ENCODE results near the gene LDLRAD4. TPM values are rescaled to one million over a fixed set of nuclear protein-coding genes. Genes with fewer than 3 reads are reported as not detected.
"Not testable (repeated sequence)": the region's sequence is repeated elsewhere in the genome, so short reads cannot be mapped to it uniquely, and the experiment has no call there.

Gene LDLRAD4
- total RNA-seq, 1 donor = 50.9 TPM

DNA sequence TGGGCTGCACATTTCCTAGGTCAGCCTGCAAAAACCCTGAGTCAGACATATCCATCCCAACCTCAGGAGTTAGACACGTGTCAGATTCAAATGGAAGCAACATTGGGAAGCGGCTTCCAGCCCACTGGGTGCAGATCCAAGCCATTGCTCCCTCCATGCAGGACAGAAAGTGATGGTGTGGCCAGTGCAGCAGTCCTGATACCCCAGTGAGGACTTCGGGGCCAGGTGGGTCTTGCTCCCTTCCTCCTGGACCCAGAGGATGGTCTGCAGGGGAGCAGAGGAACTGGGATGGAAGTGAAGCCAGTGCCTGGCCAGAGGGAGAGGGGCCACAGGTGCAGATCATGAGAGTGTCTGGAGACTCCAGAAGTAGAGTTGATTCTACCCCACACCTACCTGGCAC is 255.8 kb downstream of the LDLRAD4 start:
- Histone ChIP-seq H3K9me3 (ENCODE audit: low read depth, low read length) (no peaks in the 10 kb centered on the region), H3K27me3 (ENCODE audit: insufficient read depth, low read length) (no peaks in the 10 kb centered on the region), H3K4me1 (ENCODE audit: insufficient read depth, low read length) (peaks cover 28% of the 10 kb centered on the region), H3K4me3 (ENCODE audit: low read length) (no peak overlapping the region)

DNA sequence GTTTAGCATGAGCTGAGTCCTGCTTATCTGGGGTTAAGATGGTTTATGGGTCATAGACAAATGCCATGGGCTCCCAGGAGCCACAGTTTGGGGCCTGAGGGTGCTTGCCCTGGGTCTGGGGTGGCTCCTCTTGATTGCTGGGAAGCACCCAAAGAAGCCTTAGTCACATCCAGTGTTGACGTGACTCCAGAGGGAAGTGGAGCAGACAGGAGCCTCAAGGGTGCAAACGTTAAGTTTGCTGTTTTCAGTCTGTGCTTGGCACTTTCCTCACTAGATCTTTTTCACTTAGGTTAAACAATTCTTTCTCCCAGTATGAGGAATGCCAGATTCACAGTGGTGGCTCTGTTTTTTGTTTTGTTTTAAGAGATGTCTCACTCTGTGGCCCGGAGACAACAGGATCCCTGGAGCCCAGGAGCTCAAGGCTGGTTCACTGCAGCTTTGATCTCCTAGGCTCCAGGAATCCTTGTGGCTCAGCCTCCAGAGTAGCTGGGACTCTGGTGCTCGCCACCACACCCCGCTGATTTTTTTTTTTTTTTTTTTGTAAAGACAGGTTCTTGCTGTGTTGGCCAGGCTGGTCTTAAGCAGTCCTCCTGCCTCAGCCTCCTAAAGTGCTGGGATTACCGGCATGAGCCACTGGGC is 256.5 kb downstream of the LDLRAD4 start:
- H3K9me3 ChIP-seq (ENCODE audit: low read depth, low read length) = no peaks in the 10 kb centered on the region

DNA sequence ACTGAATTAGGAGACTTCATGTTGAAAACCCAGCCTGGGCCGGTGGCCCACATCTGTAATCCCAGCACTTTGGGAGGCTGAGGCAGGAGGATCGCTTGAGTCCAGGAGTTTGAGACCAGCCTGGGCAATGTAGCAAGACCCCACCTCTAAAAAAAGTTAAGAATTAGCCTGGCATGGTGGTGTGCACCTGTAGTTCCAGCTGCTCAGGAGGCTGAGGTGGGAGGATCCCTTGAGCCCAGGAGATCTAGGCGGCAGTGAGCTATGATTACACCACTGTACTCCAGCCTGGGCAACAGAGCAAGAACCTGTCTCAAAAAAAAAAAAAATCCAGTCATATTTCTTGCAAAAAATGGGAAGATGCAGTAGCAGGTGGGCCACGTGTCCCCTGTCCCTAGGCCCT is 257.8 kb downstream of the LDLRAD4 start:
- H3K4me3 ChIP-seq (ENCODE audit: low read length); H3K9me3 ChIP-seq (ENCODE audit: low read depth, low read length); H3K27me3 ChIP-seq (ENCODE audit: insufficient read depth, low read length): not testable (repeated sequence)
- peaks cover 11% of the 10 kb centered on the region for H3K4me1 ChIP-seq (ENCODE audit: insufficient read depth, low read length)

More for the DNA sequence above, 256.5 kb downstream of the LDLRAD4 start:
- Histone ChIP-seq H3K27me3 (ENCODE audit: insufficient read depth, low read length) (no peaks in the 10 kb centered on the region), H3K4me3 (ENCODE audit: low read length) (no peak overlapping the region), H3K4me1 (ENCODE audit: insufficient read depth, low read length) (peaks cover 23% of the 10 kb centered on the region)

DNA sequence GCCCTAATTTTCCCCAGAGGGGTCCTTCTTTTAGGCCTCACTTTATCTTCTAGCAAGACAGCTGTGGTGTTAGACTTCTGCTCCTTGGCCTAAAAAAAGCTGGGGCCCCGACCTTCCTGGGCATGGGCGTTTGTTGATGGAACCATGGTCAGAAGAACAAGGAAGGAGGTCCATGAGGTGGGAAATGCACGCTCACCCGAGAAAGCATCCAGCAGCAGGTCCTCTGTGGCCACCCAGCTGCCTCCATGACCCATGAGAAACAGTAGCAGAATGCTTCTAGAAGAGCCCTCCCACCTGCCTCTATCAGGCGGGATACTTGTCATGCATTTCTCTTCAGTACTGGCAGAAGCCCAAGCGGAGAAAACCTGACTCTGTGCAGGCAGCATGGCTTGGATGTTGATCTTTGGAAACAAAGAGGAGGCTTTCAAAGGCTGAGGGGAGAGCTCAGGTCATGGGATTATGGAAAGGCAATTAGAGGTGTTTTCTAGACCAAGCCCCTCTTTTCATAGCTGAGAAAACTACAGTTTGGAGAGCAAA is 258.7 kb downstream of the LDLRAD4 start:
- H3K4me1 ChIP-seq (ENCODE audit: insufficient read depth, low read length) = peaks cover 9% of the 10 kb centered on the region
- H3K27me3 ChIP-seq (ENCODE audit: insufficient read depth, low read length) = no peaks in the 10 kb centered on the region
- no peaks in the 10 kb centered on the region for H3K9me3 ChIP-seq (ENCODE audit: low read depth, low read length)
- H3K4me3 ChIP-seq (ENCODE audit: low read length) = no peak overlapping the region

DNA sequence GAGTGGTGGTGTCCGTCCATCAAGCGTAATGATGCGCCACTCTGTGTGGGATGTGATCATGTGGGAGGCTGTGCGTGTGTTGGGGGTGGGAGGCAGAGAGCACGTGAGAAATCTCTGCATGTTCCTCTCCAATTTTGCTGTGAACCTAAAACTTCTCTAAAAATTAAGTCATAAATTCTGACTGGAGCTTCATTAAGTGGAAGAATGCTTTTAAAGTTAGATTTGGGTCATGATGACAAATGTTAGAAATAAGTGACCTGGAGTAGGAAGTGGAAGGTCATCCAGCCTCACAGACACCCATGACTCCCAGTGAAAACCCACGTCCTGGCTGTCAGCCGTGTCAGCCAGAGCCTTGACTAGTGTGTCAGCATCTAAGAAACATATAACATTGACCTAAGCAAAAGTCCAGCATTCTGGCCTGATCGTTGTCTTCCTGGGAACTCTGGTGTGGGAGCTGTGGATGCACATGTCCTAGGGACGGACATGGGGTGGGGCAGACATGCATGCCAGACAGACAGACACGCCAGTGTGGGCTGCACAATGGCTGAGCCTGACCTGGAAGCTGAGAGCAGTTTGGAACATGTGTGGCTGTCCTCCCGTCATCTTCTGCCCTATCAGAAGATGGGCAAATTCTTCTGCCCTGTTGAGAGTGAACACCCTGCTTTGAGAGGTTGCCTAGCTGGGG is 262.2 kb downstream of the LDLRAD4 start:
- Histone ChIP-seq H3K4me3 (ENCODE audit: low read length) (no peak overlapping the region), H3K9me3 (ENCODE audit: low read depth, low read length) (no peaks in the 10 kb centered on the region), H3K27me3 (ENCODE audit: insufficient read depth, low read length) (no peaks in the 10 kb centered on the region), H3K4me1 (ENCODE audit: insufficient read depth, low read length) (peaks cover 8% of the 10 kb centered on the region)

DNA sequence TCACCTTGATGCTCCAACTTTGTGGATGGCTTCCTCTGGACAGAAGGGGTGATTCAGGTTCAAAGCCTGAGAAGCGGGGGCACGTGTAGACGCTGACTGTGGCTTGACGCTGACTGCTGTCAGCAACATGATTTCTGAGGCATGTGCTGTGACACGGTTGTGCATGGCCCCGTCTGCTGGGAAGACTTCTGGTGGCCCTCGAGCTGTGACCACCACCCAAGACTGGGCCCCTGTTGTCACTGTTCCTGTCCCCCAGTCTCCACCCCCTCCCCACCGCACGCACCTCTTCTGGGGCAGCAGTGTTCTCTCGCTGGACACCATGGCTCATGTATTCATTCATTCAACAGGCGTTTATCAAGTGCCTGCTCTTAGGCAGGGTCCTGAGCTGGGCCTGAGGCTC is 262.8 kb downstream of the LDLRAD4 start:
- H3K27me3 ChIP-seq (ENCODE audit: insufficient read depth, low read length) = no peaks in the 10 kb centered on the region
- H3K4me3 ChIP-seq (ENCODE audit: low read length) = no peak overlapping the region
- peaks cover 8% of the 10 kb centered on the region for H3K4me1 ChIP-seq (ENCODE audit: insufficient read depth, low read length)
- no peaks in the 10 kb centered on the region for H3K9me3 ChIP-seq (ENCODE audit: low read depth, low read length)

DNA sequence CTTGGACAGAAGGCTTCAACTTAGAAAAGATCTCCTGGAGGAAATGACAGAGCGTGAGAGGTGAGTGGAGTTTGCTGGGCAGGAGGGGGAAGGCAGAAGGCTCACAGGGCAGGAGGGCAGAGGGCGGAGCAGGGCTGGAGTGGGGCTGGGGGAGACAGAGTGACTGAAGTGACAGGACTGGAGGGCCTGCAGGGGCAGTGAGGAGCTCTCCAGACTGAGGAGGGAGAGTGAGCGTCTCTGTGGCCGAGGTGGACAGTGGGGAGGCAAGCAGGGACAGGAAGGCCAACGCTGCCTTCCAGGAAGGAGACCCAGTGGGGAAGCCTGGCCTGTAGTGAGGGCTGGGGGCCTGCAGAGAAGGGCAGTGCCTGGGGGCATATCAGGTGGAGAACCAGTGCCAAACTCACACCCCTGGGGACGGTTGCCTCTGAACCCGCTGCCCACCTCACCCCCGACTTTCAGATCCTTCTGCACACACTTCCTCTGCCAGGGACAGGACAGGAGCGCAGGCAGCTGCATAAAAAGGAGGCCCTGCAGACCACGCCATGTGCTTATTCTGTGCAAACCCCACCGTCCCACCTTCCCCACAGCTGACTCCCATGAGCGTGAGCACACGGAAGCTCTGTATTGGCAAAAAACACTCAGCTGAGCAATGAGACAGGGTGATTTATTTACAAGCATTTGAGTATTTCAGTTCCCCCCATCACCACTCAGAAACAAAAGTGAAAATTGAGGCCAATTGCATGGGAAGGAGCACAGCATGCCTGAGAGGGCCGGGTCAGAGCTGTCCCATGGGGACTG is 263.5 kb downstream of the LDLRAD4 start:
- H3K4me1 ChIP-seq (ENCODE audit: insufficient read depth, low read length) = peaks cover 8% of the 10 kb centered on the region
- H3K9me3 ChIP-seq (ENCODE audit: low read depth, low read length) = no peaks in the 10 kb centered on the region
- H3K4me3 ChIP-seq (ENCODE audit: low read length) = no peak overlapping the region
- no peaks in the 10 kb centered on the region for H3K27me3 ChIP-seq (ENCODE audit: insufficient read depth, low read length)

DNA sequence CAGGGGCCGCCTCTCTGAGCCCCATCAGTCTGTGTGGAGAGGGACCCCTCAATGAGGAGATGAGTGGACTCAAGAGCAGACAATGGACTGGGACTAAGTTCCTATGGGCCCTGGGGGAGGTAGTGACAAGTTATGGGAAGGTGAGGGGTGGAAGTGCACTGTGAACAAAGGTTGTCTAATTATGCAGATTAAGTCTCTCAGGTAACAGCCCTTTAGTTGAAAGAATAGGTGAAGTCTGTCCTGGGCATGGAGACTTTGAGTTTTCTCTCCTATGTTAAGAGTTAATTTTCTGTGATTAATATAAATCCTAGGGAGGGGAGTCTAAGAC is 264.0 kb downstream of the LDLRAD4 start:
- no peaks in the 10 kb centered on the region for H3K9me3 ChIP-seq (ENCODE audit: low read depth, low read length)
- H3K27me3 ChIP-seq (ENCODE audit: insufficient read depth, low read length) = no peaks in the 10 kb centered on the region
- no peak overlapping the region for H3K4me3 ChIP-seq (ENCODE audit: low read length)
- H3K4me1 ChIP-seq (ENCODE audit: insufficient read depth, low read length) = peaks cover 8% of the 10 kb centered on the region

DNA sequence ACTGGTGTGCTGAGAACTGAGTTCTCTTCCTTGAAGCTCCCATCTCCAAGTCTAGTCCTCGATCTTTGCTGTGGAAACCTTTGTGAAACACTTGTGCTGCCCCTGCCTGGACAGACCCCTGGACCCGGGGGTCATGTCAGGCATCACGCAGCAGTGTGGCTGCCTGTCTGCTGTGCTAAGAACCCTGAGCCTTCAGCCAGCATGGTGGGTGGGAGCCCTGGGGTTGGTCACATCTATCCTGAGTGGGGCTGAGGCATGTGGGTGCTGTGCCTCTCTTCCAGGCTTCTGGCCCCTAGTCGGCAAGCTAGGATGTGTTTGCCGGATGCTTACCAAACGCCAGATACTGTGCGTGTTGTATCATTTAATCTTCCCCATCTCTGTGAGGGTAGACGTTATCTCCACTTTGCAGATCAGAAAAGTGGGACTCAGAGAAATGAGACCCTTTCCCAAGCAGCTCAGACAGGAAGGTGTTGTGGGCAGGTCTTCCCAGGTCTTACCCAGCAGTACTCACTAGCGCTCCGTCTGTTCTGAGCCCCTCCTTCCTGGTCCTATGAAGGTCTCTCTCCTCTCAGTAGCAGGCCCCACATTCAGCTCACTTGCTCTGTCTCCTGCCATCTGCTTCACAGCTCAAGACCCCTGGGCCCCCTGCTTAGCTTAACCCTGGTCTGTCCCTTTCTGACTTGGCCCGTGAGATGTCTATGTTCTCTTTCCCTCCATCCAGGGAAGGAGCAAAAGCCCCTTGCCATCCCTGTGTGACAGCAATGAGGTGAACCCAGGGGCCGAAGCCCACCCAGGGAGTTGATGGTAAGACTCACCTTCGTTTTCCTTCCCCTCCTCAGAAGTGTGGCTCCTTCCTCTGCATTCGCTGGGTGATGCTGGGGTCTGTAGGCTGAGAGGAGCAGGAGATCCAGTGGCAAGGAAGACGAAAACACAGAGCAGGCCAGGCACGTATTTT is 265.0 kb downstream of the LDLRAD4 start:
- Histone ChIP-seq H3K4me1 (ENCODE audit: insufficient read depth, low read length) (peaks cover 8% of the 10 kb centered on the region), H3K9me3 (ENCODE audit: low read depth, low read length) (no peaks in the 10 kb centered on the region), H3K4me3 (ENCODE audit: low read length) (no peak overlapping the region)

DNA sequence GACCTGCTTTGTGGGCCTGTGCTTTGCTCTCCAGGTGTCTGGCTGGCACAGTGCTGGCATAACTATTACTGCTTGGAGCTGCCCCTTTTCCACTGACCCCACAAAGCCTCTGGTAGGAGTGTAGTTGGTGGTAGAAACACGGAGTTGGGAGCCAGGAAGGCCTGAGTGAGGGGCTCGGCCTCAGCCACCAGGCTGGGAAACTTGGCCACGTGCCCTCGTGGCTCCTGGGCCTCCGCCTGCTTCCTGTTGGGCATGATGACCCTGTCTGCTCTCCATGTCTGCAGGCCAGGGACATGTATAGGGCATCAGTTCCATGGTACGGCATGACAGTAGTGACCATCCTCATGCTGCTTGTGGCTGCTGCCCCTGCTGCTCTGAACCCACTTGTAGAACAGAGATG is 266.6 kb downstream of the LDLRAD4 start:
- peaks cover 8% of the 10 kb centered on the region for H3K4me1 ChIP-seq (ENCODE audit: insufficient read depth, low read length)
- H3K27me3 ChIP-seq (ENCODE audit: insufficient read depth, low read length) = no peaks in the 10 kb centered on the region

More for the DNA sequence above, 265.0 kb downstream of the LDLRAD4 start:
- no peaks in the 10 kb centered on the region for H3K27me3 ChIP-seq (ENCODE audit: insufficient read depth, low read length)

DNA sequence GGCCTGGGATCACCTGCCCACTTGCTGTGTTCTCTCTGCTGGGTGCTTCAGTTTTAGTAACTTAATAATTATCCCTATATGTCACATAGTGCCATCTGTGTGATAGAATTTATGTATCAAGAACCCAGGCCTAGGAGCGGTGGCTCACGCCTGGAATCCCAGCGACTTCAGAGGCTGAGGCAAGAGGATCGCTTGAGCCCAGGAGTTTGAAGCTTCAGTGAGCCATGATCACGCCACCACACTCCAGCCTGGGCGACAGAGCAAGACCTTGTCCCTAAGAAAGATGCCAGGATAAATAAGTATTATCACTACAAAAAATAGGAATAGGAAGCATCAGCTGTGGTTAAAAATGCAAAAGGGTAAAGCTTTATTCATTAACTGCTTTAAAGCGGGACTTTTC is 267.0 kb downstream of the LDLRAD4 start:
- H3K4me1 ChIP-seq (ENCODE audit: insufficient read depth, low read length) = peaks cover 8% of the 10 kb centered on the region
- no peaks in the 10 kb centered on the region for H3K27me3 ChIP-seq (ENCODE audit: insufficient read depth, low read length)
- H3K9me3 ChIP-seq (ENCODE audit: low read depth, low read length) = no peaks in the 10 kb centered on the region
- H3K4me3 ChIP-seq (ENCODE audit: low read length) = no peak overlapping the region

More for the DNA sequence above, 266.6 kb downstream of the LDLRAD4 start:
- Histone ChIP-seq H3K9me3 (ENCODE audit: low read depth, low read length) (no peaks in the 10 kb centered on the region), H3K4me3 (ENCODE audit: low read length) (no peak overlapping the region)

DNA sequence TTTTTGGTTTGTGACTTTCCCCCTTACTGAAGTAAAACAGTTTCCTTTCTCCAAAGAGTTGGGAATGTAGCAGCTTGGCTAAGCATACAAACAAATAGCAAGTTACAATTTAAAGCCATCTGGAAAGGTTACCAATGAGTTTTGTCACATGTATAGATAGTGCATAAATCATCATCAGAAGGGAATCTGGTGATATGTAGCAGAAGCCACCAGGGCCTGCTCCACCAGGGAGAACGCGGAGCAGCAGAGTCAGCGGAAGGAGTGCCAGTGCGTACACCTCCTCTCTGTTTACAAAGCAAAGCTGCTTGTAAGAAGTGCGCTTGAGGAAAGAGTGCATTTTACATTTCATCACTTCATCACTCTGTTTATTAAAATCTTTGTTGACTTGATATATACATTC is 267.7 kb downstream of the LDLRAD4 start:
- no peak overlapping the region for H3K4me3 ChIP-seq (ENCODE audit: low read length)
- H3K9me3 ChIP-seq (ENCODE audit: low read depth, low read length) = no peaks in the 10 kb centered on the region
- peaks cover 8% of the 10 kb centered on the region for H3K4me1 ChIP-seq (ENCODE audit: insufficient read depth, low read length)
- H3K27me3 ChIP-seq (ENCODE audit: insufficient read depth, low read length) = no peaks in the 10 kb centered on the region

DNA sequence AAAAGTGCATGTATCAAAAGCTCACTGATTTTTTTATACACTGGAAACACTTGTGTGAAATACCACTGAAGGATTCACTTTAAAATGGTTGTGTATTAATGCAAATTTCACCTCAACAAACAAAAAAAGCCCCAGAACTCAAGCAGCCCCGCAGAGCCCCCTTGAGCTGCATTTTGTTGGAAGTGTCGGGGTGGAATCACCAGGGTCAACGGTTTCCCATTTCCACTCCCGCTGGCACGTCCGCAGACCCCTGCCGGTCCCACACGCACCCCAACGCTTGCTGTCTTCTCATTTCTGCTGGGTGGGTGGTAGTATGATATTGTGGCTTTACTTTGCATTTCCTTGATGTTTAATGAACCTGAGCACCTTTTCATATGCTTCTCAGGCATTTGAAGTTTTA is 268.1 kb downstream of the LDLRAD4 start:
- H3K4me3 ChIP-seq (ENCODE audit: low read length) = no peak overlapping the region
- peaks cover 6% of the 10 kb centered on the region for H3K4me1 ChIP-seq (ENCODE audit: insufficient read depth, low read length)
- H3K27me3 ChIP-seq (ENCODE audit: insufficient read depth, low read length) = no peaks in the 10 kb centered on the region
- no peaks in the 10 kb centered on the region for H3K9me3 ChIP-seq (ENCODE audit: low read depth, low read length)

DNA sequence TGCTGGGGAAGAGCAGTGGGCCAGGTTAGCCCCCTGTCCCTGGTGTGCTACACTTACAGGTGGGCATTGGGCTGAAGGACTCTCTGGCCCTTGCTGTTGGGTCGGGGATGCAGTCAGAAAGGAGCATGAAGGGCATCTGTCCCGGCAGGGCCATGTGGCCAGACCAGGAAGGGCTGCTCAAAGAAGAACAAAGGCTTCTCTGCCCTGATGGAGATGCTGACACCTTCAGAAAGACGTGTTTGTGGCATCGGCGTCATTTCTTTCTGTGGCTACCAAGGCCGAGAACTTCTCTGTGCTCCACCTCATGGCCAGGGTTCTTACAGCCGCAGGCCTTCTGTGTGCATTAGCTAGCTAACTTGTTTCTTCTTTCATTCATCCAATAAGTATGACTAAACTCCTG is 268.7 kb downstream of the LDLRAD4 start:
- H3K4me1 ChIP-seq (ENCODE audit: insufficient read depth, low read length) = peaks cover under 1% of the 10 kb centered on the region
- H3K27me3 ChIP-seq (ENCODE audit: insufficient read depth, low read length) = no peaks in the 10 kb centered on the region
- no peaks in the 10 kb centered on the region for H3K9me3 ChIP-seq (ENCODE audit: low read depth, low read length)
- H3K4me3 ChIP-seq (ENCODE audit: low read length) = no peak overlapping the region

All from mononuclear cell (primary cell).